HK-2 (cell line): Measurements from ENCODE around the gene CDK15.

Experiments used
- DNase-seq: peaks from one replicate; pipeline ENCODE4 v3.0.0-alpha.2; 2018; ENCODE audit not compliant: unreplicated experiment

Gene CDK15

GRCh38 chr2:201908901-201909300 lies 102.6 kb downstream of the CDK15 start:
- no peak for DNase-seq

DNA sequence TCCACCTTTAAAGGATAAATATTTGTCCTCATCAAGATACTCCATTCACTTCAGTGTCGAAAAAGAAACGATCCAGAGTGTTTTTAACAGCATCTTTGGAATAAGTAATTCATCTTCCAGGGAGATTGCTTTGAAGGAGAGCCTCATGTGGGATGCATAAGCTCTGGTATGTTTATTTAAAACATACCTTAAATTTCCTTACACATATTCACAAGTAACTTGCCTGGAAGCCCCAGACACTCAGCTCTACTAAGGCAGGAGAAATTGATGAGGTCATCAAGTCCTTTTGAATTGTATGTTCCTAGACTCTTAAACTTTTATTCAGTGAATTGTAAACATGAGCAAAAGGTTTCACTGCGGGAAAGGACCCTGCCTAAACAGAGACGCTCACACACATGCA lies 103.0 kb downstream of the CDK15 start:
- DNase-seq = no peak

DNA sequence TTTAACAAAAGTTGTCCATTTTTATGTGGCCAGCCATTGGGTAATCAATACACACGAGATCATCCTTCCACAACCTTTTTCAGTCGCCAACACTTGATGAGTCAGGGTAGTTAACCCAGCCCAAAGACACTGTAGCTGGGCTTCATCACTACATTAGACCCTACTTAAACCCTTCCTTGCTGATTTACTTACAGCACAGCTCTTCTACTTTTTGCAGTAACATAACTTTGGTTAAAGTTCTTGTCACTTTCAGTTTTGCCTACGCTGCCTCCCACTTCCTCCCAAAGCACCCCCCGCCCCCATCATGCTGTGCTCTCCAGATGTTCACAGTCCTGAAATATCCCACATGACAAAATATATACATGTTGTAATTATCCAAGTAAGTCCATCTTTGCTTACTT lies 103.6 kb downstream of the CDK15 start:
- DNase-seq = no peak

GRCh38 chr2:201911372-201911771 lies 105.0 kb downstream of the CDK15 start:
- DNase-seq = no peak

- no peak for DNase-seq
Measured at GRCh38 chr2:201913201-201913600, 106.9 kb downstream of the CDK15 start.

GRCh38 chr2:201915446-201915845 lies 109.1 kb downstream of the CDK15 start:
- DNase-seq = no peak

DNA sequence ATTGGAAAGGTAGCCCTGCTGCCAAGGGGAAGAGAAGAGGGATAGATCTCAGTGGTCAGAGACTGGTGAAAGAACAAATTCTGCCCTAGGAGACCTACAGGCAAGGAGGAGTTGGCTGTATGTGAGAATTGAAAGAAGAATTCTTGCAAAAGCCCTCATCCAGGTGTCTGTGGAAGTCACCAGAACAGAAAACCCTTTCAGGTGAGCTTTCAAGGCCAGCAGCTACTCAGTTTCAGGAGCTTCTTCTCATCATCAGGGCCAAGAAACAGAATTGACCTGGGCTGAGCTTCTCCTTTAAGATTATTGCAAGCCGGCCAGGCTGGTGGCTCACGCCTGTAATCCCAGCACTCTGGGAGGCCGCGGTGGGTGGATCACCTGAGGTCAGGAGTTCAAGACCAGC lies 110.2 kb downstream of the CDK15 start:
- DNase-seq = no peak

GRCh38 chr2:201918616-201919307 lies 112.4 kb downstream of the CDK15 start:
- no peak for DNase-seq

GRCh38 chr2:201919308-201919634 lies 112.9 kb downstream of the CDK15 start:
- no peak for DNase-seq

GRCh38 chr2:201923436-201924328 lies 117.3 kb downstream of the CDK15 start:
- DNase-seq = no peak

DNA sequence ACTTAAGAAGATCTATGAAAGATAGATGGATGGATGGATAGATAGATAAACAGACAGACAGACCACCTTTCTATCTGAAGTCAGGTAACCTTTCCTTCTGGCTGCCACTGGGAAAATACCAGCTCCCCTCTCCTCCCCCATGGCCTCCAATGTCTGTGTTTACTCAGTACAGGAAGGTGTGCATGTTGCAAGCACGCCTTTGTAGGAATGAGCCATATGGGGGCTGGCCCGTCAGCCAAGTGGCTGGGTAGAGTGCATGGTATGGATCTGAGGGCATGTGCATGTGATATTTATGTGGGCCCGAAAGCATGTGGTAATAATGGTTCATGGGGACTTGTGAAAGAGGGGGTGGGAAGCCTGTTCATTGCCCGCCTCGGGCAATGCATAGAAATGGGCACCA lies 118.1 kb downstream of the CDK15 start:
- no peak for DNase-seq

DNA sequence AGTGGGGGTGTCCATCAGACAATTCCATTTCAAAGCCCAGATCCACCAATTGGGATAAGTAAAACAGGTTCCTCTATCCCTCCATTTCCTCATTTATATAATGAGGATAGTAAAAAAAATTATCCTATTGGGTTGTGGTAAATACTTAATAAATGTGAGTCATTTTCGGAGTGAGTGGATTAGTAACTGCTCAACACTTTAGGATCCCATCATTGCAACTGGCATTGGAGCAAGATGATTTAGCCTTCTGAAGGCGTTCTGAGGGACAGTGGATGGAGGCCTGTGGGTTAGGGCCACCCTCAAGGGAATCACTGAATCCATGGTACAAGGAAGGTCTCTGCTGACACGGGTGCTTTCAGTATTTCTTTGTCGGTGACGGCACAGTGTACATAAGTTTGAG lies 118.7 kb downstream of the CDK15 start:
- DNase-seq = no peak

DNA sequence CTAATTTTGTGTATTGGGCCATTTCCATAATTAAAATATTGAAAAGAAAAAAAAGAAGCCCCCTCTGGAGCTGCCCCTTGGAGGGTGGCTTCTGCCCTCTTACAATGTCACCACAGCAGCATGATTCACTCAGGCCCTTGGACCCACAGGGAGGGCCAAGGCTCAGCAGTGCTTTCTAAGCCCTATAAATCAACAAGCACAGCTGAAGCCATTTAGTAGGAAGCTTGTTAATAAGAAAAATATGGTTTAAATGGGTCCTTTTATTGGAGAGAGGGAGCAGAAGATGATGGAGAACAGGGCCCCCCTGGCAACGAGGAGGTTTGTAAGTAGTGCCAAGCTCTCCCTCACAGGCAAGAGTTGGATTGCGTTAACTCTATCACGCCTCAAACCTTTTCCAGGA lies 119.7 kb downstream of the CDK15 start:
- no peak for DNase-seq

GRCh38 chr2:201928363-201928762 lies 122.0 kb downstream of the CDK15 start:
- no peak for DNase-seq

DNA sequence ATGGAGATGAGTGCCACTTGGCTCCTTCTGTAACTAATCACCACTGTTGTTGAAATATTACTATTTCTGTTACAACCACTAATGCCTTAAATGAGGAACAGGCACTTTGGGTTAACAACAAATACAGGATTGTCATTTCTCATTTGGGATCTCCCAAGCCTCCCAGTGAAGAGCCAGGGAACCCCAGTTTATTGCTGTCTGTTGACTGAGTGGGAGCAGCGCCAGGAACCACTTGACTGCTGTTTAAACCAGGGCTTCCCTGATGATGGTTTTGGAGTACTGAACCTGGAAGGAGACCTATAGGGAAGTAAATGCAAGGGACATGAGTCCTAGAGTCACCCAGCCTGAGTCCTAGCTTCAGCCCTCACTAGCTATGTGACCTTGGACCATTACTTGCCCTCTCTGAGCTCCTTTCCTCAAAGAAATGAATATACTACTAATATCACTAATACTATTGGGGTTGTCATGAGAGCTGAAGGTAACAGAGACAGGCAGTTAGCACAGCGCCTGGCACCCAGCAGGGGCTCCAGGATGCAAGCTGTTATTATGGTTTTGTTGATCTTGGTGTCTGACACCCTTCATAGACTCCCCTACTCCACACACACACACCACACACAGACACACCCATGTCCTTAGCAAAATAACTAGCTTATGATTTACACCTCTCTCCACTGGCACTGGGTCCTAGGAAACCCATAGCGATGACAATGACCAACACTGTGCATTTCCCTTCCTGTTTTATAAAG lies 123.1 kb downstream of the CDK15 start:
- DNase-seq = no peak

DNA sequence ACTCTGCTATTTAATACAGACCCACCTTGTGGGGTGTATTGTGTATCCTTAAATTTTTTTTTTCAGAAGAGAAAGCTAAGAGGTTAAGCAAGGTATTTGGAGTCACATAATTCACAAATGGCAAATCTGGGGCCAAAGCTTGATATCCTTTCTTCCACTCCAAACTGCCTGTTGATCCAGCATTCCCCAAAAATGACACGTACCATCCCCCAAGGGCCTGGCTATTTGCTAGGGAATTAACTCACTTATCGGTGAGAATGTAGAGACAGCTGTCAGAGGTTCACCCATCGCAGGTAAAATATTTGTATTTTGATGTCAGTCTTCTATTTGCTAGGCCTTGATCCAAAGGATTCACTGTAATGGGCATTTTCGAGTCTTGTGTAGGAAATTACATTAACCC lies 123.7 kb downstream of the CDK15 start:
- no peak for DNase-seq

DNA sequence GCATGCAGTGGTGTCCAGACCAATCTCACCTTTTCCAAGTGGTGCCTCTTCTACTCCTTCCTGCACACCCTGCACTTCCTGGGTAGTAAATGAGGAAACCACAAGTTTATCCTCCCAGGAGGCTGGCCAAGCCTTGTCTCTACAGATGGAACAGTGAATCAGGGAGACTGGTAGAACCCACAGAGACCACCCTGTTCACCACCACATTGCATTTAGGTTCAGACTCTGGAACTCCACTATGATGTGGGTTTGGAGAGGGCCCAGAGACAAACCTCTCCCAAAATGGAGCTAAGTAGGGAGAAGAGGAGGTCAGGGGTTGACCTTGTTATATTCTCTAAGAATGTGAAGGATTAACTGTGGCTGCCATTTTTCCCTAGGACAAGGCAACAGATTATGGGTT lies 124.5 kb downstream of the CDK15 start:
- DNase-seq = no peak

GRCh38 chr2:201931475-201931874 lies 125.1 kb downstream of the CDK15 start:
- DNase-seq = no peak

GRCh38 chr2:201931951-201932350 lies 125.6 kb downstream of the CDK15 start:
- no peak for DNase-seq

DNA sequence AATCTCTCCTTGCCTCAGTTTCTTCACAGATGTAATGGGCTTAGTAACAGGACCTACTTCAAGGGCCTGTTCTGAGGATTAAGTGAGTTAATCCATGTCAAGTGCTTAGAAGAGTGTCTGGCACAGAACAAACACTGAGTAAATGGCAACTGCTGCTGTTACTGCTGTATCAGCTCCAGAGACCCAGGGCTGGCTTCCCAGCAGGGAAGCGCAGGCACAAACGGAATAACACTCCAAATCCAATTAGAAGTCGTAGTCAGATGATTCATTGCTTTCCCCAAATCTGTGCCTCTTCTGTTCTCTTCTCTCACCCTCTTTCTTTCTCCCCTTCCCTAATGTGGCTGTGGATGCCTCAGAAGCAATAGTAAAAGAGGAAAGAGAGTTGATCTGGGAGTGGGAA lies 126.2 kb downstream of the CDK15 start:
- no peak for DNase-seq

GRCh38 chr2:201933792-201934237 lies 127.5 kb downstream of the CDK15 start:
- no peak for DNase-seq

DNA sequence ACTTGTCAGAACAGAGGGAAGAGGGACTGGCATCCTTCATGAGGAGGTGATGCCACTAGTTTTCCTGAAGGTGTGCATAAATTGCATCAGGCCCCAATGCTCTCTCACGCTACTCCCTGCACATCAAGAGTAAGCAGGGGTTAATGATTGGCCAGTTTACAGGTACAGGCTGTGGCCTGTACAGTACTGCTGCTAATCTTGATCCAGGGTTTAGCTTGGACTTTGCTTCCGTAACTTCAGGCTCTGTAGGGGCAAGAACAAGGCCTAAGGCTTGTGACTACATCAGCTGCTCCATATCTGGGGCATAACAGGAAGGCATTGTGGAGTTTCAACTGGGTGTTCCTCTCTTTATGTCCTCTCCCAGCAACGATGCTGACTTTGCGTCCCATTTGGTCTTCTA lies 130.5 kb downstream of the CDK15 start:
- DNase-seq = no peak

DNA sequence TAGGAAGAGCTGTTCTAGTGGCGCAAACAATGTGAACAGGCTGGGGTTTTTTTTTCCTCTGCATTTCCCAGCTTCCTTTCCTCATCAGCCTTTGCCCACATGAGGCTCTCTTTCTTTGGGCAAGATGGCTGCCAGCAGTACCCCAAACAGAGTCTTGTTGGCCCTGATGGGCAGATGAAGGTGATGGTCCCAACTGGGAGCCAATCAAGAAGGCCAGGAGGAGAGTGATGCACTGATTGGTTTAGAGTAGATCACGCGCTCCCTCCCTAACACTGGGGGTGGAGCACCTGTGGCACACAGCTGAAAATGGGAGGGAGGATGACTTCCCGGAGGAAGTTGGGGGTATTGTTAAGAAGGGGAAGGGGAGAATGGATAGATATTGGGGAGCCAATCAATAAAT lies 131.0 kb downstream of the CDK15 start:
- DNase-seq = no peak
